ENCODE data around the gene RALGDS.
"Not testable (repeated sequence)": the region's sequence is repeated elsewhere in the genome, so short reads cannot be mapped to it uniquely, and the experiment has no call there.

The RALGDS gene

DNA sequence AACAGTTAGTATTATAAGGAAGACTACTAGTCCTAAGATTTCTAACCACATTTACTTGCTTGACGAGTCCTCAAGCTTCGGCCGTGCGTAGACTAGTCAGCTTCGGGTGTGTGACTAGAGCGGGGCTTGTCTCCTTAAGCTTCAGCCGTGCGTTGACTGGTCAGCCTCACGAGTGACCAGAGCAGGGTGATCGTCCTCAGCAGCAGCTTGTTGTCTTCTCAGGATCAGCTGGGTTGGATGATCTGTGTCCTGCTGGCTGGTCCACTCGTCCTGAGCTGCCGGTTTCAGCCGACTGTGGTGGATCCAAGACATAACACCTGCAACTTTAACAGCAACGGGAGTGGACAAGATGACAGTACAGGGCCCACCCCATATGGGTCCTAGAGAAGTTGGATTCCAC lies 42.6 kb downstream of the RALGDS start:
- in situ Hi-C loops (cut with MboI; ENCODE audit: low pct_unique_long_range_greater_than_20kb, low sequenced_read_pairs): no loop called here
- no peak for DNase-seq

DNA sequence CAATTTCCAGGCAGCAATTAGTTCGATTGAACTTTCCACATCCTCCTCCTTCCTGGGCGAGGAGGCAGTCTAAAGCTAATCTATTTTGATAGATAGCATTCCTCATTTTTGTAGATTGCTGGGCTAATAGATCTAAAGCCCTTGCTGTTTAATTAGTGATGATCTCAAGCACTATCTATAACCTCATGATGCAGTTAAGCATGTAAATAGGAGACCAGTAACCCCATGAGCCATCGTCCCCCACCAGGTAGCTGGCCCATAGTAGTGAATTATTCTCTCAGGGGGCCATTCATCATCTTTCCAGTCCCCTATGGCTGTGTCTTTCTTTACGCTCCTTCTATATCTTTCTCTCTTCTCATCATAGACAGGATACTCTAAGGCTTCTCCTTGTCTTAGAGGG lies 44.3 kb downstream of the RALGDS start:
- in situ Hi-C loops (cut with MboI; ENCODE audit: low pct_unique_long_range_greater_than_20kb, low sequenced_read_pairs): no loop called here
- DNase-seq: no peak

DNA sequence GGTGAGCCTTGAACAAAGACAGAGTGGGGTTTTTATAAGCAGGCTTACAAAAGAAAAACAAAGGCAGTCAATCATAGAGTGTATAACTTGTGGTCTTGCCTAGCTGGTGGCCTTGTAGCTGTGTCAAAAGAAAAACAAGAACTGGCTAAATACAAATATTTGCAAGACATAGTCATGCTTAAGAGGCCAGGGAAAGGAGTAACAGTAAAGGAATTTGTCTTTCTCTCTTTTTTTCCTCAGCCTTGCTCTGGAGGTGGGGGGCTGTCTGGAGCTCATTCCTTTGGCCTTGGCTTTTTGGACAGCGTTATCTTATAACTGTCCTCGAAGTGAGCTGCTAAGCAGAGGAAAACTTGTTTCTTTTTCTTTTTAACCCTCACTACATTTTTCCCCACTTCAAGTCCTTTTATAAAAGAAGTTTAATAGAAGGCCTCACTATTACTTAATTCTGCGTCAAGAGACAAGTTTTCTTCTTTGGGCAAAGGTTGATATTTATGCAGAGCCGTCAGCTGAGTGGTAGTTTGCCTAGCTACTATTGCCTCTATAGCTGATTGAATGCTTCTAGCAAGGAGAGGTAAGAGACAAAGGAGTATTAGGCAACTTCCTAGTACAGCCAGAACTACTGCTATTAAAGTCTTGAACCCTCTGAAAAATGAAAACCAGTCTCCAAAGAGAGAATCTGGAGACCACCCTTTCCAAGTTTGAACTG lies 45.0 kb downstream of the RALGDS start:
- in situ Hi-C loops (cut with MboI; ENCODE audit: low pct_unique_long_range_greater_than_20kb, low sequenced_read_pairs): no loop called here
- DNase-seq: no peak

DNA sequence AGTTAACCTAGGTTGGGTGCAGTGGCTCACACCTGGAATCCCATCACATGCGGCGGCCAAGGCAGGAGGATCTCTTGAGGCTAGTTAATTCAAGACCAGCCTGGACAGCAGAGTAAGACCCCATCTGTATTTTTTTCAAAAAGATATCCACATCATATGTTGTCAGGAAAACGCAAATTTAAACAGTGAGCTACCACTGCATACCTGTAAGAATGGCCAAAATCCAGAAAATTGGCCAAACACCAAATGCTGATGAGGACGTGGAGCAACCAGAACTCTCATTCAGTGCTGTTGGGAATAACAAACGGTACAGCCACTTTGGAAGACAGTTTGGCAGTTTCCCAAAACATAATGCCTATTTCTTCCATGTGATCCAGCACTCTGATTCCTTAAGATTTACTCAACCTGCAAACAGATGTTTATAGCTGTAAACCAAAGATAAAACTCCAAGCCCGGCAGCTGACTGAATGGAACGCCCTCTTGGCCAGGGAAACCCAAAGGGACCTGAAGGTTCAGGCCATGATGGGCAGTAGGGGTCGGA lies 46.9 kb downstream of the RALGDS start:
- no peak for DNase-seq
- in situ Hi-C loops (cut with MboI; ENCODE audit: low pct_unique_long_range_greater_than_20kb, low sequenced_read_pairs): no loop called here

DNA sequence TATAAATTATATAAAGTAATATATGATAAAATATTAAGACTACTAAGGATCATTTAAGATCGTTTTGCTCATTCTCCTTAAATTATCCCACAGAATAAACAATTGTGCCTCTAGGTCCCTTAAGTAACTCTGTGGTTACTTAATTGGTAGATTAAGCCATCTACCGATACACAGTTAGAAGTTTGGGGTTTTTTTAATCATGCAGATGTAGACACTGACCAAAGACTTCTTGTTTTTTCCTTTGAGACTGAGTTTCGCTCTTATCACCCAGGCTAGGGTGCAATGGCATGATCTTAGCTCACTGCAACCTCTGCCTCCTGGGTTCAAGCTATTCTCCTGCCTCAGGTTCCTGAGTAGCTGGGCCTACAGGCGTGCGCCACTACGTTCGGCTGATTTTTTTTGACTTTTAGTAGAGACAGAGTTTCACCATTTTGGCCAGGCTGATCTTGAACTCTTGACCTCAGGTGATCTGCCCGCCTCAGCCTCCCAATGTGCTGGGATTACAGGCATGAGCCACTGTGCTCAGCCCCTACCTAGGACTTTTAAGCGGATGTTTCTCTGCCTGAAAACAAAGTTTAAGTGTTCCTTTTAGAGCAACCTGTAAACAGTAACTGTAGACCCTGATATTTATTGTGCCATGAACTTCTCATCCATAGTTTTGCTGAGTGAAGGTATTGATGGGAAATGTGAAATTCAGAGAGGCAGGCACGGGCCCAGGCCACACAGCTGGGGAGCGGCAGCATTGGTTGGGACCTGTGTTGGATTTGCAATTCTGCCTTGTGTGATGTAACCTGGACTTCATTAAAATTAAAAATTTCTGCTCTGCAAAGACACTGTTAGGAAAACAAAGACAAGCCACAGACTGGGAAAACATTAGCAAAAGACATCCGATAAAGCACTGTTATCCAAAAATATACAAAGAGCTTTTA lies 47.7 kb downstream of the RALGDS start:
- in situ Hi-C loops (cut with MboI; ENCODE audit: low pct_unique_long_range_greater_than_20kb, low sequenced_read_pairs): no loop called here
- DNase-seq: no peak

DNA sequence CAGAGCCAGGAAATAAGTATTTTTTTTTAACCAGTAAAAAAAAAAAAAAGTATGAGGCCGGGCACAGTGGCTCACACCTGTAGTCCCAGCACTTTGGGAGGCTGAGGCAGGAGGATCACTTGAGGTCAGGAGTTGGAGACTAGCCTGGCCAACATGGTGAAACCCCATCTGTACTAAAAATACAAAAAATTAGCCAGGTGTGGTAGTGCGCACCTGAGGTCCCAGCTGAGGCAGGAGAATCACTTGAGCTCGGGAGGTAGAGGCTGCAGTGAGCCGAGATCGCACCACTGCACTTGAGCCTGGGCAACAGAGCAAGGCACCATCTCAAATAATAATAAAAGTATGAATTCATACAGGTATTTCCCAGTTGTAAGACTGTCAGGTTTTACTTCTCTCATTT lies 48.8 kb downstream of the RALGDS start:
- DNase-seq; in situ Hi-C loops (cut with MboI; ENCODE audit: low pct_unique_long_range_greater_than_20kb, low sequenced_read_pairs): not testable (repeated sequence)

DNA sequence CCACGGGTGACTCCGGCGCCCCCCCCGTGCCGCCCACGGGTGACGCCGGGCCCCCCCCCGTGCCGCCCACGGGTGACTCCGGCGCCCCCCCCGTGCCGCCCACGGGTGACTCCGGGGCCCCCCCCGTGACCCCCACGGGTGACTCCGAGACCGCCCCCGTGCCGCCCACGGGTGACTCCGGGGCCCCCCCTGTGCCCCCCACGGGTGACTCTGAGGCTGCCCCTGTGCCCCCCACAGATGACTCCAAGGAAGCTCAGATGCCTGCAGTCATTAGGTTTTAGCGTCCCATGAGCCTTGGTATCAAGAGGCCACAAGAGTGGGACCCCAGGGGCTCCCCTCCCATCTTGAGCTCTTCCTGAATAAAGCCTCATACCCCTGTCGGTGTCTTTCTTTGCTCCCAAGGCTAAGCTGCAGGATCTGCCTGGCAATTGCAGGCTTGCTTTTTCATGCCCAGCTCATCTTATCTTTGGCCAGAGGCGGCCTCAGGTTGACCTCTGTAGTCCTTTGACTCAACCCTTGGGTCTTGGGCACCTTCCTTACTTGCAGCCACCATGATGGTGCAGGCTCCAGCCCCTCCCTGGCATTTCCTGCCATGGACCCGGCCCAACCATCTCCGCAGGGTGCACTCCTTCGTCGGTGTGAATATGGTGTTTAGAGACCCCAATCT lies 49.4 kb downstream of the RALGDS start:
- in situ Hi-C loops (cut with MboI; ENCODE audit: low pct_unique_long_range_greater_than_20kb, low sequenced_read_pairs): no loop called here
- DNase-seq: no peak

DNA sequence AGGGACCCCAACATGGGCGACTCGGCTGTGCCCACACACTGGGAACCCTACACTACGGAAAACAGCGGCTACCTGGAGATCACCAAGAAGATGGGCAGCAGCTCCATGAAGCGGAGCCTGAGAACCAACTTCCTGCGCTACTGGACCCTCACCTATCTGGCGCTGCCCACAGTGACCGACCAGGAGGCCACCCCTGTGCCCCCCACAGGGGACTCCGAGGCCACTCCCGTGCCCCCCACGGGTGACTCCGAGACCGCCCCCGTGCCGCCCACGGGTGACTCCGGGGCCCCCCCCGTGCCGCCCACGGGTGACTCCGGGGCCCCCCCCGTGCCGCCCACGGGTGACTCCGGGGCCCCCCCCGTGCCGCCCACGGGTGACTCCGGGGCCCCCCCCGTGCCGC lies 50.1 kb downstream of the RALGDS start:
- DNase-seq; in situ Hi-C loops (cut with MboI; ENCODE audit: low pct_unique_long_range_greater_than_20kb, low sequenced_read_pairs): not testable (repeated sequence)

DNA sequence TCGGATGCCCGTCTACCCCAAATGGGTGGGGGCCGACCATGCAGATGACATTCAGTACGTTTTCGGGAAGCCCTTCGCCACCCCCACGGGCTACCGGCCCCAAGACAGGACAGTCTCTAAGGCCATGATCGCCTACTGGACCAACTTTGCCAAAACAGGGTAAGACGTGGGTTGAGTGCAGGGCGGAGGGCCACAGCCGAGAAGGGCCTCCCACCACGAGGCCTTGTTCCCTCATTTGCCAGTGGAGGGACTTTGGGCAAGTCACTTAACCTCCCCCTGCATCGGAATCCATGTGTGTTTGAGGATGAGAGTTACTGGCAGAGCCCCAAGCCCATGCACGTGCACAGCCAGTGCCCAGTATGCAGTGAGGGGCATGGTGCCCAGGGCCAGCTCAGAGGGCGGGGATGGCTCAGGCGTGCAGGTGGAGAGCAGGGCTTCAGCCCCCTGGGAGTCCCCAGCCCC lies 50.5 kb downstream of the RALGDS start:
- DNase-seq; in situ Hi-C loops (cut with MboI; ENCODE audit: low pct_unique_long_range_greater_than_20kb, low sequenced_read_pairs): not testable (repeated sequence)

DNA sequence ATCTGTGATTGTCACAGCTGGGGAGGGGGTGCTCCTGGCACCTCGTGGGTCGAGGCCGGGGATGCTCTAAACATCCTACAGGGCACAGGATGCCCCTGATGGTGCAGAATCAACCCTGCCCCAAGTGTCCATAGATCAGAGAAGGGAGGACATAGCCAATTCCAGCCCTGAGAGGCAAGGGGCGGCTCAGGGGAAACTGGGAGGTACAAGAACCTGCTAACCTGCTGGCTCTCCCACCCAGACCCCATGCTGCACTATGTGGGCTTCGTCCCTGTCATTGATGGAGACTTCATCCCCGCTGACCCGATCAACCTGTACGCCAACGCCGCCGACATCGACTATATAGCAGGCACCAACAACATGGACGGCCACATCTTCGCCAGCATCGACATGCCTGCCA lies 52.6 kb downstream of the RALGDS start:
- DNase-seq; in situ Hi-C loops (cut with MboI; ENCODE audit: low pct_unique_long_range_greater_than_20kb, low sequenced_read_pairs): not testable (repeated sequence)

DNA sequence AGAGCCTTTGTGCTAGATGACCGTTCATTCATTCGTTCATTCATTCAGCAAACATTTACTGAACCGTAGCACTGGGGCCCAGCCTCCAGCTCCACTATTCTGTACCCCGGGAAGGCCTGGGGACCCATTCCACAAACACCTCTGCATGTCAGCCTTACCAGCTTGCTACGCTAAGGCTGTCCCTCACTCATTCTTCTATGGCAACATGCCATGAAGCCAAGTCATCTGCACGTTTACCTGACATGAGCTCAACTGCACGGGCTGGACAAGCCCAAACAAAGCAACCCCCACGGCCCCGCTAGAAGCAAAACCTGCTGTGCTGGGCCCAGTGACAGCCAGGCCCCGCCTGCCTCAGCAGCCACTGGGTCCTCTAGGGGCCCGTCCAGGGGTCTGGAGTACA lies 53.2 kb downstream of the RALGDS start:
- no peak for DNase-seq
- in situ Hi-C loops (cut with MboI; ENCODE audit: low pct_unique_long_range_greater_than_20kb, low sequenced_read_pairs): no loop called here

DNA sequence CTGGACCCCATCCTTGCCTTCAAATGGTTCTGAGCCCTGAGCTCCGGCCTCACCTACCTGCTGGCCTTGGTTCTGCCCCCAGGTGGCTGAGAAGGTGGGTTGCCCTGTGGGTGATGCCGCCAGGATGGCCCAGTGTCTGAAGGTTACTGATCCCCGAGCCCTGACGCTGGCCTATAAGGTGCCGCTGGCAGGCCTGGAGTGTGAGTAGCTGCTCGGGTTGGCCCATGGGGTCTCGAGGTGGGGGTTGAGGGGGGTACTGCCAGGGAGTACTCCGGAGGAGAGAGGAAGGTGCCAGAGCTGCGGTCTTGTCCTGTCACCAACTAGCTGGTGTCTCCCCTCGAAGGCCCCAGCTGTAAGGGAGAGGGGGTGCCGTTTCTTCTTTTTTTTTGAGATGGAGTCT lies 54.0 kb downstream of the RALGDS start:
- in situ Hi-C loops (cut with MboI; ENCODE audit: low pct_unique_long_range_greater_than_20kb, low sequenced_read_pairs): no loop called here

DNA sequence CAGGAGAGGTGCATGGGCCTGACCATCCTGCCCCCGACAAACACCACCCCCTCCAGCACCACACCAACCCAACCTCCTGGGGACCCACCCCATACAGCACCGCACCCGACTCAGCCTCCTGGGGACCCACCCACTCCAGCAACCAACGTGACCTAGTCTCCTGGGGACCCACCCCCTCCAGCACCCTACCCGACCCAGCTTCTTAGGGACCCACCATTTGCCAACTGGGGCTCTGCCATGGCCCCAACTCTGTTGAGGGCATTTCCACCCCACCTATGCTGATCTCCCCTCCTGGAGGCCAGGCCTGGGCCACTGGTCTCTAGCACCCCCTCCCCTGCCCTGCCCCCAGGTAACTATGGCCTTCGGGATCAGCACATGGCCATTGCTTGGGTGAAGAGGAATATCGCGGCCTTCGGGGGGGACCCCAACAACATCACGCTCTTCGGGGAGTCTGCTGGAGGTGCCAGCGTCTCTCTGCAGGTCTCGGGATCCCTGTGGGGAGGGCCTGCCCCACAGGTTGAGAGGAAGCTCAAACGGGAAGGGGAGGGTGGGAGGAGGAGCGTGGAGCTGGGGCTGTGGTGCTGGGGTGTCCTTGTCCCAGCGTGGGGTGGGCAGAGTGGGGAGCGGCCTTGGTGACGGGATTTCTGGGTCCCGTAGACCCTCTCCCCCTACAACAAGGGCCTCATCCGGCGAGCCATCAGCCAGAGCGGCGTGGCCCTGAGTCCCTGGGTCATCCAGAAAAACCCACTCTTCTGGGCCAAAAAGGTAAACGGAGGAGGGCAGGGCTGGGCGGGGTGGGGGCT lies 54.7 kb downstream of the RALGDS start:
- DNase-seq: no peak
- in situ Hi-C loops (cut with MboI; ENCODE audit: low pct_unique_long_range_greater_than_20kb, low sequenced_read_pairs): no loop called here

More for the DNA sequence above, 54.0 kb downstream of the RALGDS start:
- no peak for DNase-seq

DNA sequence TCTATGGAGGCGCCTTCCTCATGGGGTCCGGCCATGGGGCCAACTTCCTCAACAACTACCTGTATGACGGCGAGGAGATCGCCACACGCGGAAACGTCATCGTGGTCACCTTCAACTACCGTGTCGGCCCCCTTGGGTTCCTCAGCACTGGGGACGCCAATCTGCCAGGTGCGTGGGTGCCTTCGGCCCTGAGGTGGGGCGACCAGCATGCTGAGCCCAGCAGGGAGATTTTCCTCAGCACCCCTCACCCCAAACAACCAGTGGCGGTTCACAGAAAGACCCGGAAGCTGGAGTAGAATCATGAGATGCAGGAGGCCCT lies 56.0 kb downstream of the RALGDS start:
- in situ Hi-C loops (cut with MboI; ENCODE audit: low pct_unique_long_range_greater_than_20kb, low sequenced_read_pairs): no loop called here
- DNase-seq: no peak

DNA sequence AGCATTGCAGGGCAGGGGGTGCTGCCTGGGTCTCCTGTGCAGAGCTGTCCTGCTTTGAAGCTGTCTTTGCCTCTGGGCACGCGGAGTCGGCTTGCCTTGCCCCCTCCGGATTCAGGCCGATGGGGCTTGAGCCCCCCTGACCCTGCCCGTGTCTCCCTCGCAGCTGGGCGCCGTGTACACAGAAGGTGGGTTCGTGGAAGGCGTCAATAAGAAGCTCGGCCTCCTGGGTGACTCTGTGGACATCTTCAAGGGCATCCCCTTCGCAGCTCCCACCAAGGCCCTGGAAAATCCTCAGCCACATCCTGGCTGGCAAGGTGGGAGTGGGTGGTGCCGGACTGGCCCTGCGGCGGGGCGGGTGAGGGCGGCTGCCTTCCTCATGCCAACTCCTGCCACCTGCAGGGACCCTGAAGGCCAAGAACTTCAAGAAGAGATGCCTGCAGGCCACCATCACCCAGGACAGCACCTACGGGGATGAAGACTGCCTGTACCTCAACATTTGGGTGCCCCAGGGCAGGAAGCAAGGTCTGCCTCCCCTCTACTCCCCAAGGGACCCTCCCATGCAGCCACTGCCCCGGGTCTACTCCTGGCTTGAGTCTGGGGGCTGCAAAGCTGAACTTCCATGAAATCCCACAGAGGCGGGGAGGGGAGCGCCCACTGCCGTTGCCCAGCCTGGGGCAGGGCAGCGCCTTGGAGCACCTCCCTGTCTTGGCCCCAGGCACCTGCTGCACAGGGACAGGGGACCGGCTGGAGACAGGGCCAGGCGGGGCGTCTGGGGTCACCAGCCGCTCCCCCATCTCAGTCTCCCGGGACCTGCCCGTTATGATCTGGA lies 56.6 kb downstream of the RALGDS start:
- no peak for DNase-seq
- in situ Hi-C loops (cut with MboI; ENCODE audit: low pct_unique_long_range_greater_than_20kb, low sequenced_read_pairs): no loop called here

DNA sequence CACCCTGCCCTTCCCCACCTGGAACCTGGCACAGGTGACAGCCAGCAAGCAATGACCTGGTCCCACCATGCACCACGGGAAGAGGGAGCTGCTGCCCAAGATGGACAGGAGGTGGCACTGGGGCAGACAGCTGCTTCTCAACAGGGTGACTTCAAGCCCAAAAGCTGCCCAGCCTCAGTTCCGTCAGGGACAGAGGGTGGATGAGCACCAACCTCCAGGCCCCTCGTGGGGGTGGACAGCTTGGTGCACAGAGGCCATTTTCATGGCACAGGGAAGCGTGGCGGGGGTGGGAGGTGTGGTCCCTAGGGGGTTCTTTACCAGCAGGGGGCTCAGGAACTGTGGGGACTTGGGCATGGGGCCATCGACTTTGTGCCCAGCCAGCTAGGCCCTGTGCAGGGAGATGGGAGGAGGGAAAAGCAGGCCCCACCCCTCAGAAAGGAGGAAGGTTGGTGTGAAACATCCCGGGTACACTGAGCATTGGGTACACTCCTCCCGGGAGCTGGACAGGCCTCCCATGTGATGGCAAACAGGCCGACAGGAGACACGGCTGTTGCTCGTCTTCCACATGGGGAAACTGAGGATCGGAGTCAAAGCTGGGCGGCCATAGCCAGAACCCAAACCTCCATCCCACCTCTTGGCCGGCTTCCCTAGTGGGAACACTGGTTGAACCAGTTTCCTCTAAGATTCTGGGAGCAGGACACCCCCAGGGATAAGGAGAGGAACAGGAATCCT lies 57.4 kb downstream of the RALGDS start:
- in situ Hi-C loops (cut with MboI; ENCODE audit: low pct_unique_long_range_greater_than_20kb, low sequenced_read_pairs): no loop called here
- DNase-seq: no peak

DNA sequence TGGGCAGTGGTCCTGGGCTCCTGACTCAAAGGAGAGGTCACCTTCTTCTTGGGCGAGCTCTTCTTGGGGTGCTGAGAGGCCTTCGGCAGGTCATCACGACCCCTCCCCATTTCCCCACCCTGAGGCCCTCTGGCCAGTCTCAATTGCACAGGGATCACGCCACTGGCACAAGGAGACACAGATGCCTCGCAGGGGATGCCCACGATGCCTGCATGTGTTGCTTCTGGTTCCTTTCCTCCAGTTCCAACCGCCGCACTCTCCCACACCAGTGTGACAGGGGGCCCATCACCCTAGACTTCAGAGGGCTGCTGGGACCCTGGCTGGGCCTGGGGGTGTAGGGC lies 57.9 kb downstream of the RALGDS start:
- DNase-seq: no peak
- in situ Hi-C loops (cut with MboI; ENCODE audit: low pct_unique_long_range_greater_than_20kb, low sequenced_read_pairs): no loop called here

DNA sequence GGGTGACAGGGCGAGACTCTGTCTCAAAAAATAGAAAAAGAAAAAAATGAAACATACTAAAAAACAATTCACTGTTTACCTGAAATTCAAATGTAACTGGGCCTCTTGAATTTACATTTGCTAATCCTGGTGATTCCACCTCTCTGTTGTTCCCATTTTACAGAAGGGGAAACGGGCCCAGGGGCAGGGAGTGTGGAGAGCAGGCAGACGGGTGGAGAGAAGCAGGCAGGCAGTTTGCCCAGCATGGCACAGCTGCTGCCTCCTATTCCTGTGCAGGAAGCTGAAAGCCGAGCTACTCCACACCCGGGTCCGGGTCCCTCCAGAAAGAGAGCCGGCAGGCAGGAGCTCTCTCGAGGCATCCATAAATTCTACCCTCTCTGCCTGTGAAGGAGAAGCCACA lies 58.5 kb downstream of the RALGDS start:
- in situ Hi-C loops (cut with MboI; ENCODE audit: low pct_unique_long_range_greater_than_20kb, low sequenced_read_pairs); DNase-seq: not testable (repeated sequence)
